ENCODE data around the gene FGFR2. TPM values are rescaled to one million over a fixed set of nuclear protein-coding genes. Genes with fewer than 3 reads are reported as not detected.

The FGFR2 gene
- total and polyA plus RNA-seq, 9 of the 15 experiments (the other 6 are each of a cell fraction or from before 2014, with no cell fraction given): 0.20 TPM; not detected in 8

DNA sequence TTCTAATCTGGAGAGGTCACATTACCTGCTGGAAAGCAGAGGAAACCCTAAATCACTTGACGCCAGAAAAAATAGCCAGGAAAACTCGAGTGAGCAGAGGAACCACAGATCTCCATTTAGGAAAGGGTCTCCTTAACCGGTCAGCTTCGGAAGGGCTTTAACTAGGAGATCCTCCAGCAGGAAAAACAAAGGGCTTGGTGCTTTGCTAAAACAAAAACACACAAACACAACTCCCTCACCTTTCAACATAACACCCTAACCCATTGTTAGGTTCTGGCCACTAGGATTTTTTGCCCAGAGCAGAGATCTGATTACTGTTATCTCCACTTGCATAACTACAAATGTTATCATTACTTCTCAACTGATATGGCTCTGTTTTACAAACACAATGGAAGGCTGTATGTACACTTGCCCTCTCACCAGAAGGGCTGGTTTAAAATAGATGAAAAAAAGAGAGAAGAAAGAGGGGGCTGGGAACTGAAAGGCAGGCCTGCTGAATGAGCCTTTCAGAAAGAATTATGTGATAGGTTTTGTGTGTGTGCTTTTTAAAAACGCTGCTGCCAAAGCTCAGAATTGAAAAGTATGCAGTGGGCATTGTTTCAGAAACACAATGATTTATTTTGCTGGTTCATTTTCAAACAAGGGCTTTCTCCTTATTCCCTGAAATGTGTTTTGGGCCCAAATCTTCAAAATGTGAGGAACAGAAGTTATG is 161.5 kb downstream of the FGFR2 start:
- Histone ChIP-seq H3K4me2 (ENCODE audit: insufficient read depth, low read length) (no peak overlapping the region), H3K4me3 (no peak overlapping the region), H3K36me3 (ENCODE audit: control insufficient read depth, insufficient read depth, low read length) (no peaks in the 10 kb centered on the region), H3K27me3 (ENCODE audit: control insufficient read depth in 2 of 2, insufficient read depth in 2 of 2, low read length in 2 of 2) (no peaks in the 10 kb centered on the region), H2AFZ (ENCODE audit: low read depth, low read length) (no peak overlapping the region), H3K79me2 (ENCODE audit: control insufficient read depth, insufficient read depth, low read length) (no peaks in the 10 kb centered on the region), H3K9me1 (ENCODE audit: control insufficient read depth, insufficient read depth, low read length) (no peaks in the 10 kb centered on the region), H3K27ac (ENCODE audit: extremely low read depth, low read depth, low read length) (no peak overlapping the region), H3K9me3 (replicated peaks; ENCODE audit: control insufficient read depth, insufficient read depth, low read depth, low read length) (no peaks in the 10 kb centered on the region), H4K20me1 (replicated peaks; ENCODE audit: control insufficient read depth, insufficient read depth, low read length) (no peaks in the 10 kb centered on the region), H3K4me1 (replicated peaks in 1 of 2; ENCODE audit: control insufficient read depth in 2 of 2, insufficient read depth in 2 of 2, low read length in 2 of 2) (no peaks in the 10 kb centered on the region), H3K9ac (ENCODE audit: insufficient read depth in 1 of 2, low read depth in 2 of 2, low read length in 2 of 2) (no peak overlapping the region)
- 2% methylated on average over 5 of the region's 5 CpGs for WGBS (ENCODE audit: insufficient coverage, low coverage, missing lambda C conversion rate)
- BruUV-seq (replicated peaks): no TSS peak
- TF ChIP-seq SOX6 (IDR thresholded peaks at IDR 0.05) (no peak), SAFB (IDR thresholded peaks at IDR 0.05; ENCODE audit: borderline replicate concordance, low read depth, low read length) (no peak), ZNF668 (CRISPR knock-in tag; IDR thresholded peaks at IDR 0.05) (no peak), ZSCAN29 (IDR thresholded peaks at IDR 0.05) (no peak), NR3C1 (CRISPR knock-in tag; IDR thresholded peaks at IDR 0.05) (no peak)
- TF ChIP-seq, protein P1, sequence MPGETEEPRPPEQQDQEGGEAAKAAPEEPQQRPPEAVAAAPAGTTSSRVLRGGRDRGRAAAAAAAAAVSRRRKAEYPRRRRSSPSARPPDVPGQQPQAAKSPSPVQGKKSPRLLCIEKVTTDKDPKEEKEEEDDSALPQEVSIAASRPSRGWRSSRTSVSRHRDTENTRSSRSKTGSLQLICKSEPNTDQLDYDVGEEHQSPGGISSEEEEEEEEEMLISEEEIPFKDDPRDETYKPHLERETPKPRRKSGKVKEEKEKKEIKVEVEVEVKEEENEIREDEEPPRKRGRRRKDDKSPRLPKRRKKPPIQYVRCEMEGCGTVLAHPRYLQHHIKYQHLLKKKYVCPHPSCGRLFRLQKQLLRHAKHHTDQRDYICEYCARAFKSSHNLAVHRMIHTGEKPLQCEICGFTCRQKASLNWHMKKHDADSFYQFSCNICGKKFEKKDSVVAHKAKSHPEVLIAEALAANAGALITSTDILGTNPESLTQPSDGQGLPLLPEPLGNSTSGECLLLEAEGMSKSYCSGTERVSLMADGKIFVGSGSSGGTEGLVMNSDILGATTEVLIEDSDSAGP (CRISPR knock-in tag; IDR thresholded peaks at IDR 0.05): no peak
- TF ChIP-seq, protein P2, sequence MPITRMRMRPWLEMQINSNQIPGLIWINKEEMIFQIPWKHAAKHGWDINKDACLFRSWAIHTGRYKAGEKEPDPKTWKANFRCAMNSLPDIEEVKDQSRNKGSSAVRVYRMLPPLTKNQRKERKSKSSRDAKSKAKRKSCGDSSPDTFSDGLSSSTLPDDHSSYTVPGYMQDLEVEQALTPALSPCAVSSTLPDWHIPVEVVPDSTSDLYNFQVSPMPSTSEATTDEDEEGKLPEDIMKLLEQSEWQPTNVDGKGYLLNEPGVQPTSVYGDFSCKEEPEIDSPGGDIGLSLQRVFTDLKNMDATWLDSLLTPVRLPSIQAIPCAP (CRISPR knock-in tag; IDR thresholded peaks at IDR 0.05; ENCODE audit: borderline replicate concordance): no peak
- FAIRE-seq (no peak), ATAC-seq (no peak), DNase-seq (ENCODE audit: extremely low read depth in 1 of 4, low spot score in 3 of 4) (no peak)
- in situ Hi-C loops (cut with MboI): no loop called here
- ChIA-PET POLR2A (interaction anchor here (0.6 kb wide), 1 partner anchor 267 kb away, joined by 3 read pairs; no protein-coding TSS in a partner anchor), CTCF (ENCODE audit: low intra/inter-chr PET ratio) (no interaction called here)
- intact Hi-C loops (cut with micrococcal nuclease): no loop called here
